IMR-90 (cell line): ENCODE results near the gene SHC1. TPM values are rescaled to one million over a fixed set of nuclear protein-coding genes. Genes with fewer than 3 reads are reported as not detected.

Source experiments
- ATAC-seq: fragments of 200-7000 bp; cut with Tn5 transposase; 2 replicates; pipeline ENCODE4 v1.9.1; 2020; ENCODE audit warnings: low read depth, mild to moderate bottlenecking, moderate library complexity
- BruUV-seq: library from RNA; stranded (reverse); fragments of 400-500 nt; replicated peaks from 2 replicates; lab custom pipeline; 2021; lab: Mats Ljungman, UMichigan
- CTCF ChIA-PET: fragments of 300-600 bp; formaldehyde crosslinking; extraction: SDS; loops from one replicate; lab custom pipeline; 2021; ENCODE audit warnings: antibody characterized with exemption; lab: Yijun Ruan, JAX
- POLR2A ChIA-PET: fragments of 300-600 bp; sonication (Branson Sonifier 250); formaldehyde crosslinking; loops from one replicate; lab custom pipeline; 2022; ENCODE audit warnings: antibody characterized with exemption; ENCODE audit not compliant: unreplicated experiment; lab: Charles Lee
- DNase-seq: peaks from one replicate; pipeline ENCODE4 v3.0.0; 2013
- H2AFZ ChIP-seq: replicated peaks from 2 replicates; pipeline ENCODE3; 2013; ENCODE audit warnings: low read length, mild to moderate bottlenecking; ENCODE audit not compliant: poor library complexity
- H2AK5ac ChIP-seq: 2 replicates; pipeline ENCODE4 v1.6.1; 2013; ENCODE audit warnings: low read depth, low read length, inconsistent platforms
- H2AK9ac ChIP-seq: replicated peaks from 2 replicates; pipeline ENCODE3; 2013; ENCODE audit warnings: mild to moderate bottlenecking, low read depth, low read length, moderate library complexity; ENCODE audit not compliant: poor library complexity
- H2BK120ac ChIP-seq: 2 replicates; pipeline ENCODE4 v1.6.1; 2013; ENCODE audit warnings: low read depth, low read length, inconsistent platforms
- H2BK15ac ChIP-seq: 3 replicates; pipeline ENCODE4 v1.6.1; 2013; ENCODE audit warnings: low read depth, low read length, inconsistent platforms
- H2BK20ac ChIP-seq: 2 replicates; pipeline ENCODE4 v1.6.1; 2013; ENCODE audit warnings: low read depth, mild to moderate bottlenecking, inconsistent platforms, low read length, moderate library complexity
- H2BK5ac ChIP-seq: 2 replicates; pipeline ENCODE4 v1.6.1; 2013; ENCODE audit warnings: mild to moderate bottlenecking, low read depth, low read length, inconsistent platforms; ENCODE audit not compliant: poor library complexity, severe bottlenecking
- H3K14ac ChIP-seq: replicated peaks from 2 replicates; pipeline ENCODE4 v1.6.1; 2013; ENCODE audit warnings: low read depth, low read length, inconsistent platforms
- H3K18ac ChIP-seq: 2 replicates; pipeline ENCODE4 v1.6.1; 2013; ENCODE audit warnings: low read depth, low read length, control low read depth
- H3K23ac ChIP-seq: 2 replicates; pipeline ENCODE4 v1.6.1; 2013; ENCODE audit warnings: low read depth, low read length, inconsistent platforms
- H3K27ac ChIP-seq: 2 replicates; pipeline ENCODE4 v1.5.1; 2013; ENCODE audit warnings: mild to moderate bottlenecking, control low read depth, low read length; ENCODE audit not compliant: insufficient read depth
- H3K27me3 ChIP-seq: 2 replicates; pipeline ENCODE4 v1.6.1; 2013; ENCODE audit warnings: low read length; ENCODE audit not compliant: control insufficient read depth, insufficient read depth
- H3K36me3 ChIP-seq: 2 replicates; pipeline ENCODE4 v1.6.1; 2013; ENCODE audit warnings: low read length, mixed read lengths; ENCODE audit not compliant: control insufficient read depth, insufficient read depth
- H3K4ac ChIP-seq: 2 replicates; pipeline ENCODE4 v1.6.1; 2013; ENCODE audit warnings: low read depth, low read length, inconsistent platforms
- H3K4me1 ChIP-seq: 2 replicates; pipeline ENCODE4 v1.6.1; 2013; ENCODE audit warnings: low read length, mixed read lengths; ENCODE audit not compliant: control insufficient read depth, insufficient read depth
- H3K4me2 ChIP-seq: 2 replicates; pipeline ENCODE4 v1.6.1; 2013; ENCODE audit warnings: low read depth, mild to moderate bottlenecking, control low read depth, low read length, moderate library complexity
- H3K4me3 ChIP-seq: 2 replicates; pipeline ENCODE4 v1.5.1; 2013; ENCODE audit warnings: low read depth, mild to moderate bottlenecking, control low read depth, low read length, moderate library complexity; ENCODE audit not compliant: insufficient read depth
- H3K56ac ChIP-seq: 2 replicates; pipeline ENCODE4 v1.6.1; 2013; ENCODE audit warnings: low read length, inconsistent platforms; ENCODE audit not compliant: insufficient read depth; ENCODE audit errors: extremely low read depth
- H3K79me1 ChIP-seq, 2 experiments: 2 replicates each; pipeline ENCODE4 v1.6.1; 2013; ENCODE audit warnings: low read length in 2 of 2, inconsistent platforms in 1 of 2, low read depth in 1 of 2
- H3K9ac ChIP-seq: 2 replicates; pipeline ENCODE4 v1.6.1; 2013; ENCODE audit warnings: low read depth, low read length, control low read depth
- H3K9me1 ChIP-seq: 2 replicates; pipeline ENCODE4 v1.6.1; 2013; ENCODE audit warnings: low read length, inconsistent platforms; ENCODE audit not compliant: insufficient read depth
- H3K9me3 ChIP-seq: 2 replicates; pipeline ENCODE4 v1.6.1; 2013; ENCODE audit warnings: low read length; ENCODE audit not compliant: control insufficient read depth, insufficient read depth
- H4K20me1 ChIP-seq: 2 replicates; pipeline ENCODE4 v1.6.1; 2013; ENCODE audit warnings: low read length, inconsistent platforms; ENCODE audit not compliant: insufficient read depth
- H4K5ac ChIP-seq: 2 replicates; pipeline ENCODE4 v1.6.1; 2013; ENCODE audit warnings: mild to moderate bottlenecking, low read depth, low read length, control low read depth
- H4K8ac ChIP-seq, 2 experiments: 2 replicates each; pipeline ENCODE4 v1.6.1; 2013; ENCODE audit warnings: low read depth in 2 of 2, low read length in 2 of 2, control low read depth in 1 of 2, inconsistent platforms in 1 of 2
- H4K91ac ChIP-seq: 2 replicates; pipeline ENCODE4 v1.6.1; 2013; ENCODE audit warnings: low read depth, low read length, inconsistent platforms; ENCODE audit not compliant: insufficient read depth
- BHLHE40 ChIP-seq: fragments of 150-350 bp; IDR thresholded peaks from 2 replicates; pipeline ENCODE4 v1.6.1; 2016; ENCODE audit warnings: mild to moderate bottlenecking, low read depth, low read length
- CEBPB ChIP-seq: IDR thresholded peaks from 2 replicates; pipeline ENCODE4 v1.6.1; 2012; ENCODE audit warnings: low read depth, low read length, improper control_type of control experiment
- CHD1 ChIP-seq: IDR thresholded peaks from 2 replicates; pipeline ENCODE4 v1.6.1; 2012; ENCODE audit warnings: low read depth, low read length, improper control_type of control experiment
- FOS ChIP-seq: fragments of 150-350 bp; IDR thresholded peaks from 2 replicates; pipeline ENCODE4 v1.6.1; 2016; ENCODE audit warnings: low read depth, low read length
- MAFK ChIP-seq: IDR thresholded peaks from 2 replicates; pipeline ENCODE4 v1.6.1; 2012; ENCODE audit warnings: low read depth, low read length, improper control_type of control experiment
- MXI1 ChIP-seq: IDR thresholded peaks from 2 replicates; pipeline ENCODE4 v1.6.1; 2012; ENCODE audit warnings: low read depth, mild to moderate bottlenecking, low read length, moderate library complexity, borderline replicate concordance
- NFE2L2 ChIP-seq: fragments of 150-350 bp; IDR thresholded peaks from 2 replicates; pipeline ENCODE4 v1.6.1; 2016; ENCODE audit warnings: low read depth, mild to moderate bottlenecking, low read length
- POLR2A ChIP-seq: IDR thresholded peaks from 2 replicates; pipeline ENCODE4 v1.6.1; 2012; ENCODE audit warnings: mild to moderate bottlenecking, low read depth, low read length
- RAD21 ChIP-seq: IDR thresholded peaks from 2 replicates; pipeline ENCODE4 v1.6.1; 2012; ENCODE audit warnings: low read length, improper control_type of control experiment
- RCOR1 ChIP-seq: IDR thresholded peaks from 2 replicates; pipeline ENCODE4 v1.6.1; 2012; ENCODE audit warnings: mild to moderate bottlenecking, low read length, improper control_type of control experiment; ENCODE audit not compliant: insufficient replicate concordance
- RFX5 ChIP-seq: IDR thresholded peaks from 2 replicates; pipeline ENCODE4 v1.8.0; 2012; ENCODE audit warnings: low read depth, mild to moderate bottlenecking, low read length, moderate library complexity
- SMC3 ChIP-seq: fragments of 150-350 bp; IDR thresholded peaks from 2 replicates; pipeline ENCODE4 v1.6.1; 2016; ENCODE audit warnings: low read depth, mild to moderate bottlenecking, antibody characterized with exemption, low read length, moderate library complexity
- WGBS, 2 experiments: methylation state at CpG; one replicate each; pipeline versions ENCODE4 v1.1.5 to v1.1.7; 2013; ENCODE audit warnings: missing lambda C conversion rate in 2 of 2; ENCODE audit not compliant: insufficient read length in 1 of 2; ENCODE audit errors: extremely low coverage in 2 of 2; 5-methylcytosine and 5-hydroxymethylcytosine counted together
- dilution Hi-C: fragments of 300-500 bp; cut with HindIII; formaldehyde crosslinking; loops from one replicate; pipeline ENCODE4 v1.14.3; 2018; ENCODE audit warnings: low sequenced_read_pairs; ENCODE audit not compliant: unreplicated experiment
- in situ Hi-C: fragments of 300-500 bp; cut with MboI; formaldehyde crosslinking; loops from 3 replicates; pipeline ENCODE4 v1.14.3; 2019; ENCODE audit warnings: low sequenced_read_pairs, inconsistent platforms, mixed read lengths
- intact Hi-C: fragments of 100-400 bp; cut with micrococcal nuclease; formaldehyde crosslinking; loops from 2 replicates; pipeline ENCODE4 v1.10.0; 2022
- polyA plus RNA-seq, 3 experiments: library from polyadenylated mRNA; depleted of rRNA; stranded (reverse); fragments of >200 nt; gene quantifications; 2 replicates each; pipeline ENCODE4 v1.2.3, GENCODE V29; 2012; ENCODE audit warnings: low replicate concordance in 1 of 3
- total RNA-seq: library from RNA; depleted of rRNA; stranded (reverse); fragments of >200 nt; gene quantifications from 2 replicates; pipeline ENCODE4 v1.2.3, GENCODE V29; 2012
- TF ChIP-seq, protein P1 (sequence below): conservative IDR thresholded peaks from 2 replicates; pipeline ENCODE4 v1.5.1; 2012; ENCODE audit warnings: mild to moderate bottlenecking, low read depth, low read length, improper control_type of control experiment
- TF ChIP-seq, protein P2 (sequence below): fragments of 150-350 bp; IDR thresholded peaks from 2 replicates; pipeline ENCODE4 v1.6.1; 2017; ENCODE audit warnings: mild to moderate bottlenecking, antibody characterized with exemption, low read length, low read depth
- TF ChIP-seq, protein P3 (sequence below): fragments of 150-350 bp; IDR thresholded peaks from 2 replicates; pipeline ENCODE4 v1.6.1; 2016; ENCODE audit warnings: low read depth, mild to moderate bottlenecking, low read length, moderate library complexity, borderline replicate concordance

Gene SHC1
- total and polyA plus RNA-seq, 2 of the 4 experiments (the other 2 are of a cell fraction), result 352 to 355 TPM

DNA sequence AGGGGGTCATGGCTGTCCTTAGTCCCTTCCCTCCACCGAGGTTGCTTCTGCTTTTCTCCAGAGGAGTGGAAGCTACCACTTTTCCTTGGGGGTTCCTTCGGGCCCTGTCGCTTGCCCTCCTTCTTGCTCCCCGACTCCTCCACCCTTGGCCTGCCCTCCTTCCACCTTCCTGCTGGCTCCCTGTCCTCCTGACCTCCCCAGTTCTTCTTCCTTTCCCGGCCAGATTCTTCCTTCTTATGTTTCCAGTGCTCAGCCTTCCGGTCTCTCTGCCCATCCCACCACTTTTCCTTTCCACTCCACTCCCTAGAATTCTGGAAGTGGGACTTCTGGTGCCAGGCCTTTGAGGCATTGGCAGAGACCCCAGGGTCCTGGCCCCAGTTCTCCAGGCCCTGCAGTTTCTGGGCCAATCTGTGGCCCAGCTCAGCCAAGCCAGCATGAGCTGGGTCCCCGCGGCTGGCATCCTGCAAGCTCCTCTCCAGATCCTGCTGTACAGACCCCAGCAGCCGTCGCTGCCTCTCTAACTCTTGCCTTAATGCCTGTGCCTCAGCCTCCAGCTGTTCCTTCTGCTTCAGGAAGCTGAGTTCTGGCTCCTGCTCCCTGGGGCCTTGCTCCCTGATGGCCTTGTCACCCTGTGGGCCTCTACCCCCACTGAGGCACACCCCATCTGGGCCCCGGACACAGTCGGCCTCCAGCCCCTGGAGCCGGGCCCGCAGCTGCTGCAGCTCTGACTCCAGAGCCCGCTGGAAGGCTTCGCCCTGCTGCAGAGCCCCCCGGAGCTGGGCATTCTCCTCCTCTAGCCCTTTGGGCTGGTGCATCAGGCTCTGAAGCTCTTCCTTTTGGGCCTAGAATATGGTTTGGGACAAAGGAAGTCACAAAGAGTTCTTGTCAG, 24.3 kb downstream of the SHC1 start:
- no peaks in the 10 kb centered on the region; a peak in 1 of 4 replicates for H3K79me1 ChIP-seq
- H3K14ac ChIP-seq, result no peak overlapping the region
- no peaks in the 10 kb centered on the region; the same call in 1 of the 2 replicates for H3K4me1 ChIP-seq
- H2BK120ac ChIP-seq, result no peak overlapping the region
- BruUV-seq, result no TSS peak
- POLR2A ChIA-PET, result no interaction called here
- no peak overlapping the region for H2BK15ac ChIP-seq
- H3K56ac ChIP-seq, result no peak overlapping the region
- H4K20me1 ChIP-seq, result no peaks in the 10 kb centered on the region; the same call in 1 of the 2 replicates
- H3K36me3 ChIP-seq, result peaks cover 43% of the 10 kb centered on the region
- H4K8ac ChIP-seq, result no peak overlapping the region
- H2AFZ ChIP-seq, result no peak overlapping the region
- H3K23ac ChIP-seq, result no peak overlapping the region
- no peak for ATAC-seq
- H2BK5ac ChIP-seq, result no peak overlapping the region
- H3K9me1 ChIP-seq, result no peaks in the 10 kb centered on the region
- no peak overlapping the region for H3K4me2 ChIP-seq
- H2AK5ac ChIP-seq, result no peak overlapping the region
- H3K4me3 ChIP-seq, result no peak overlapping the region
- no peak overlapping the region for H3K9ac ChIP-seq
- no peak overlapping the region for H4K91ac ChIP-seq
- CTCF ChIA-PET, result no interaction called here
- WGBS, 2 experiments, result 78% methylated on average over 3 of the region's 17 CpGs; no CpG with 5 or more reads in 1 of the 2 experiments
- H2BK20ac ChIP-seq, result no peak overlapping the region
- no peak overlapping the region for H3K27ac ChIP-seq
- H4K5ac ChIP-seq, result no peak overlapping the region
- H3K27me3 ChIP-seq, result no peaks in the 10 kb centered on the region
- H3K9me3 ChIP-seq, result no peaks in the 10 kb centered on the region
- H2AK9ac ChIP-seq, result no peak overlapping the region
- in situ Hi-C loops (no loop called here), intact Hi-C loops (no loop called here), dilution Hi-C loops (no loop called here)
- DNase-seq, result no peak
- H3K4ac ChIP-seq, result no peak overlapping the region
- no peak overlapping the region for H3K18ac ChIP-seq
- no peak for TF ChIP-seq RCOR1
- TF ChIP-seq, protein P1, sequence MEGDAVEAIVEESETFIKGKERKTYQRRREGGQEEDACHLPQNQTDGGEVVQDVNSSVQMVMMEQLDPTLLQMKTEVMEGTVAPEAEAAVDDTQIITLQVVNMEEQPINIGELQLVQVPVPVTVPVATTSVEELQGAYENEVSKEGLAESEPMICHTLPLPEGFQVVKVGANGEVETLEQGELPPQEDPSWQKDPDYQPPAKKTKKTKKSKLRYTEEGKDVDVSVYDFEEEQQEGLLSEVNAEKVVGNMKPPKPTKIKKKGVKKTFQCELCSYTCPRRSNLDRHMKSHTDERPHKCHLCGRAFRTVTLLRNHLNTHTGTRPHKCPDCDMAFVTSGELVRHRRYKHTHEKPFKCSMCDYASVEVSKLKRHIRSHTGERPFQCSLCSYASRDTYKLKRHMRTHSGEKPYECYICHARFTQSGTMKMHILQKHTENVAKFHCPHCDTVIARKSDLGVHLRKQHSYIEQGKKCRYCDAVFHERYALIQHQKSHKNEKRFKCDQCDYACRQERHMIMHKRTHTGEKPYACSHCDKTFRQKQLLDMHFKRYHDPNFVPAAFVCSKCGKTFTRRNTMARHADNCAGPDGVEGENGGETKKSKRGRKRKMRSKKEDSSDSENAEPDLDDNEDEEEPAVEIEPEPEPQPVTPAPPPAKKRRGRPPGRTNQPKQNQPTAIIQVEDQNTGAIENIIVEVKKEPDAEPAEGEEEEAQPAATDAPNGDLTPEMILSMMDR, result no peak
- TF ChIP-seq MAFK, result no peak
- no peak for TF ChIP-seq RAD21
- no peak for TF ChIP-seq CEBPB
- TF ChIP-seq, protein P2, sequence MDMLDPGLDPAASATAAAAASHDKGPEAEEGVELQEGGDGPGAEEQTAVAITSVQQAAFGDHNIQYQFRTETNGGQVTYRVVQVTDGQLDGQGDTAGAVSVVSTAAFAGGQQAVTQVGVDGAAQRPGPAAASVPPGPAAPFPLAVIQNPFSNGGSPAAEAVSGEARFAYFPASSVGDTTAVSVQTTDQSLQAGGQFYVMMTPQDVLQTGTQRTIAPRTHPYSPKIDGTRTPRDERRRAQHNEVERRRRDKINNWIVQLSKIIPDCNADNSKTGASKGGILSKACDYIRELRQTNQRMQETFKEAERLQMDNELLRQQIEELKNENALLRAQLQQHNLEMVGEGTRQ, result no peak
- TF ChIP-seq MXI1, result no peak
- TF ChIP-seq NFE2L2, result no peak
- TF ChIP-seq RFX5, result no peak
- no peak for TF ChIP-seq BHLHE40
- TF ChIP-seq FOS, result no peak
- no peak for TF ChIP-seq CHD1
- TF ChIP-seq SMC3, result no peak
- TF ChIP-seq, protein P3, sequence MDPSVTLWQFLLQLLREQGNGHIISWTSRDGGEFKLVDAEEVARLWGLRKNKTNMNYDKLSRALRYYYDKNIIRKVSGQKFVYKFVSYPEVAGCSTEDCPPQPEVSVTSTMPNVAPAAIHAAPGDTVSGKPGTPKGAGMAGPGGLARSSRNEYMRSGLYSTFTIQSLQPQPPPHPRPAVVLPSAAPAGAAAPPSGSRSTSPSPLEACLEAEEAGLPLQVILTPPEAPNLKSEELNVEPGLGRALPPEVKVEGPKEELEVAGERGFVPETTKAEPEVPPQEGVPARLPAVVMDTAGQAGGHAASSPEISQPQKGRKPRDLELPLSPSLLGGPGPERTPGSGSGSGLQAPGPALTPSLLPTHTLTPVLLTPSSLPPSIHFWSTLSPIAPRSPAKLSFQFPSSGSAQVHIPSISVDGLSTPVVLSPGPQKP, result no peak
- TF ChIP-seq POLR2A, result no peak
